ENCODE results near the gene SIVA1. TPM values are rescaled to one million over a fixed set of nuclear protein-coding genes. Genes with fewer than 3 reads are reported as not detected.

Gene SIVA1
- polyA plus RNA-seq, 3 donors = 102 to 193 (median 156) TPM

DNA sequence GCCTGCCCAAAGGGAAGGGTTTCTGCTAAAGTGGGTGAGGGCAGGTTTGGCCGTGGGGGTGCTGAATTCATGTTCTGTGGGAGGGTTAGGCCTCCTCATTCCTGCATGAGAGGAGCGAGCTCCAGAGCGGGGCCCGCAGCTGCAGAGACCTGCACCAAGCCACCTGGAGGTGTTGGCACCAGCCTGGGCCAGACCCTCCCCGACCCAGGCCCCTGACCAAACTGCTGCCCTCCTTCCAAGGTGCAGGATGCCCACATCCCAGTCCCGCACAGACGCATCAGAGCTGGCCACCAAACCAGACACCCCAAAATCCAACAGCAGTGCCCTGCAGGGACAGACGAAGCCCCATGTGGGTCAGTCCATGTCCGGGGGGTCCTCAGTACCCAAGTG, 18.4 kb upstream of the SIVA1 start:
- WGBS (ENCODE audit: insufficient coverage) = 91% methylated on average over 9 of the region's 9 CpGs
- Mint-ChIP-seq H3K4me1 (peaks cover 11% of the 10 kb centered on the region), H3K27ac (no peak overlapping the region), H3K4me3 (no peak overlapping the region), H3K27me3 (ENCODE audit: low read depth in 3 of 3) (peaks cover 0 to 5% (median 4%) of the 10 kb centered on the region in 3 donors), H3K9me3 (no peaks in the 10 kb centered on the region), H3K36me3 (no peaks in the 10 kb centered on the region)
- H3K9me3 ChIP-seq (replicated peaks in 1 of 2; ENCODE audit: control insufficient read depth in 1 of 2, insufficient read depth in 1 of 2, low read length in 2 of 2) = no peaks in the 10 kb centered on the region
- no peak overlapping the region for H3K27ac ChIP-seq (ENCODE audit: low read depth in 1 of 2, low read length in 2 of 2)
- no peak overlapping the region for H3K9ac ChIP-seq (ENCODE audit: insufficient read depth, low read length, poor library complexity, severe bottlenecking)
- DNase-seq = no peak
- no peaks in the 10 kb centered on the region for H3K36me3 ChIP-seq (replicated peaks in 1 of 2; ENCODE audit: control insufficient read depth in 1 of 2, insufficient read depth in 2 of 2, low read length in 2 of 2)
- TF ChIP-seq, protein P1, sequence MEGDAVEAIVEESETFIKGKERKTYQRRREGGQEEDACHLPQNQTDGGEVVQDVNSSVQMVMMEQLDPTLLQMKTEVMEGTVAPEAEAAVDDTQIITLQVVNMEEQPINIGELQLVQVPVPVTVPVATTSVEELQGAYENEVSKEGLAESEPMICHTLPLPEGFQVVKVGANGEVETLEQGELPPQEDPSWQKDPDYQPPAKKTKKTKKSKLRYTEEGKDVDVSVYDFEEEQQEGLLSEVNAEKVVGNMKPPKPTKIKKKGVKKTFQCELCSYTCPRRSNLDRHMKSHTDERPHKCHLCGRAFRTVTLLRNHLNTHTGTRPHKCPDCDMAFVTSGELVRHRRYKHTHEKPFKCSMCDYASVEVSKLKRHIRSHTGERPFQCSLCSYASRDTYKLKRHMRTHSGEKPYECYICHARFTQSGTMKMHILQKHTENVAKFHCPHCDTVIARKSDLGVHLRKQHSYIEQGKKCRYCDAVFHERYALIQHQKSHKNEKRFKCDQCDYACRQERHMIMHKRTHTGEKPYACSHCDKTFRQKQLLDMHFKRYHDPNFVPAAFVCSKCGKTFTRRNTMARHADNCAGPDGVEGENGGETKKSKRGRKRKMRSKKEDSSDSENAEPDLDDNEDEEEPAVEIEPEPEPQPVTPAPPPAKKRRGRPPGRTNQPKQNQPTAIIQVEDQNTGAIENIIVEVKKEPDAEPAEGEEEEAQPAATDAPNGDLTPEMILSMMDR (IDR thresholded peaks at IDR 0.05) = no peak
- no peak overlapping the region for H3K4me2 ChIP-seq (replicated peaks; ENCODE audit: extremely low read depth, low read length, poor library complexity, severe bottlenecking)
- no peak overlapping the region for H3K4me3 ChIP-seq (replicated peaks in 1 of 3; ENCODE audit: low read depth in 2 of 3, low read length in 3 of 3)
- no peaks in the 10 kb centered on the region for H4K20me1 ChIP-seq (ENCODE audit: insufficient read depth, low read length)
- no peak overlapping the region for H2AFZ ChIP-seq (ENCODE audit: insufficient read depth, low read depth, low read length, poor library complexity, severe bottlenecking)
- no peaks in the 10 kb centered on the region for H3K27me3 ChIP-seq (ENCODE audit: control insufficient read depth in 2 of 2, insufficient read depth in 2 of 2, low read length in 2 of 2)
- intact Hi-C loops (cut with micrococcal nuclease) = no loop called here
- H3K79me2 ChIP-seq (ENCODE audit: insufficient read depth, low read length) = no peaks in the 10 kb centered on the region
- peaks cover 12 to 13% of the 10 kb centered on the region in 2 donors for H3K4me1 ChIP-seq (ENCODE audit: control insufficient read depth in 1 of 2, insufficient read depth in 2 of 2, low read length in 2 of 2)

DNA sequence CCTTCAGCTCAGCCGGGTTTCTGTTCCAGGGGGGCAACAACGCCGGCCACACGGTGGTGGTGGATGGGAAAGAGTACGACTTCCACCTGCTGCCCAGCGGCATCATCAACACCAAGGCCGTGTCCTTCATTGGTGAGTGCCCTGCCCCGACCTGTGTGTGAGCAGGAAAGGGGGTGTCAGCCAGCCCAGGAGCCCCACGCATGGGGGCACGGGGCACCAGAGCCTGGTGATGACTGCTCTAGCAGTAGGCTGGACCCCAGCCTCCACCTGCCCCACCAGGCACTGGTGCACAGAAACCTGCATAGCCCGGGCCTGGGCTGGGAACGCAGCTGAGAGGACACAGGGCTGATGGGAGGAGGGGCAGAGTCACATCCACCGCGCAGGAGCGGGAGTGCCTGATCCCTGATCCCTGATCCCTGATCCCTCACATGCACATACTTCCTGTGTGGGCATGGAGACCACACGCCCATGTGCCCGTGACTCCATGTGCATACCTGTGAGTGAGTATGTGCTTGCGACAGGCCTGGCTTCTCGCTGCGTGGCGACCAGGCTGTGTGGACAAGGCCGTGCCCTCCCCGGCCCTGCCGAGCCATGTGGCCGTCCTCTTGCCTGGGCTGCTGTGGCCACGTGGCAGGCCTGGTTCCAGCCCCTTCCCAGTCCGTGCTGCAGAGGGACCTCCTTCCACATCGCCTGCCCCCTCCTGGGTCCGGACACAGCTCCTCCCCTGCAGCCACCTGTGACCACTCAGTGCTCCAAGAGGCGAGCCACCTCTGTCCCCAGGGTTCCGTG, 17.8 kb upstream of the SIVA1 start:
- no peak overlapping the region for H2AFZ ChIP-seq (ENCODE audit: insufficient read depth, low read depth, low read length, poor library complexity, severe bottlenecking)
- DNase-seq = no peak
- H3K79me2 ChIP-seq (ENCODE audit: insufficient read depth, low read length) = no peaks in the 10 kb centered on the region
- H3K9me3 ChIP-seq (replicated peaks in 1 of 2; ENCODE audit: control insufficient read depth in 1 of 2, insufficient read depth in 1 of 2, low read length in 2 of 2) = no peaks in the 10 kb centered on the region
- peaks cover 12 to 13% of the 10 kb centered on the region in 2 donors for H3K4me1 ChIP-seq (ENCODE audit: control insufficient read depth in 1 of 2, insufficient read depth in 2 of 2, low read length in 2 of 2)
- TF ChIP-seq, protein P1 (IDR thresholded peaks at IDR 0.05) = no peak
- intact Hi-C loops (cut with micrococcal nuclease) = no loop called here
- Mint-ChIP-seq H3K4me3 (no peak overlapping the region), H3K9me3 (no peaks in the 10 kb centered on the region), H3K27ac (no peak overlapping the region), H3K27me3 (ENCODE audit: low read depth in 3 of 3) (peaks cover 0 to 5% (median 4%) of the 10 kb centered on the region in 3 donors), H3K4me1 (peaks cover 11% of the 10 kb centered on the region), H3K36me3 (peaks cover 0 to 2% of the 10 kb centered on the region in 2 donors)
- H3K27ac ChIP-seq (ENCODE audit: low read depth in 1 of 2, low read length in 2 of 2) = no peak overlapping the region
- 93% methylated on average over 25 of the region's 31 CpGs for WGBS (ENCODE audit: insufficient coverage)
- H3K4me3 ChIP-seq (replicated peaks in 1 of 3; ENCODE audit: low read depth in 2 of 3, low read length in 3 of 3) = no peak overlapping the region
- H3K27me3 ChIP-seq (ENCODE audit: control insufficient read depth in 2 of 2, insufficient read depth in 2 of 2, low read length in 2 of 2) = no peaks in the 10 kb centered on the region
- no peaks in the 10 kb centered on the region for H4K20me1 ChIP-seq (ENCODE audit: insufficient read depth, low read length)
- H3K4me2 ChIP-seq (replicated peaks; ENCODE audit: extremely low read depth, low read length, poor library complexity, severe bottlenecking) = no peak overlapping the region
- peak overlapping the region; percentile 51 for H3K9ac ChIP-seq (ENCODE audit: insufficient read depth, low read length, poor library complexity, severe bottlenecking)
- H3K36me3 ChIP-seq (replicated peaks in 1 of 2; ENCODE audit: control insufficient read depth in 1 of 2, insufficient read depth in 2 of 2, low read length in 2 of 2) = no peaks in the 10 kb centered on the region

Data from CD14-positive monocyte (primary cell).